Raji (cell line): ENCODE data around the gene EHD1.

Source experiments
- POLR2A ChIP-seq: IDR thresholded peaks from 2 replicates; pipeline ENCODE4 v1.6.1; 2011; ENCODE audit warnings: low read depth, low read length, control low read depth; ENCODE audit not compliant: insufficient read depth

EHD1 gene

GRCh38 chr11:64914123-64914522 is 35.7 kb upstream of the EHD1 start:
- TF ChIP-seq POLR2A, result no peak

- TF ChIP-seq POLR2A, result no peak
Observed at GRCh38 chr11:64913171-64913727, 34.8 kb upstream of the EHD1 start.

GRCh38 chr11:64911689-64912088 is 33.3 kb upstream of the EHD1 start:
- no peak for TF ChIP-seq POLR2A

- no peak for TF ChIP-seq POLR2A
Observed at GRCh38 chr11:64911142-64911541, 32.7 kb upstream of the EHD1 start.

- no peak for TF ChIP-seq POLR2A
Observed at GRCh38 chr11:64910451-64911093, 32.2 kb upstream of the EHD1 start.

- TF ChIP-seq POLR2A, result no peak
Observed at GRCh38 chr11:64909653-64910343, 31.4 kb upstream of the EHD1 start.

GRCh38 chr11:64908766-64909165 is 30.3 kb upstream of the EHD1 start:
- TF ChIP-seq POLR2A, result no peak

- TF ChIP-seq POLR2A, result no peak
Observed at GRCh38 chr11:64906314-64906635, 27.9 kb upstream of the EHD1 start.

- TF ChIP-seq POLR2A, result no peak
Observed at GRCh38 chr11:64905516-64906313, 27.3 kb upstream of the EHD1 start.

- TF ChIP-seq POLR2A, result no peak
Observed at GRCh38 chr11:64903291-64903833, 24.9 kb upstream of the EHD1 start.

GRCh38 chr11:64902102-64902900 is 23.9 kb upstream of the EHD1 start:
- no peak for TF ChIP-seq POLR2A

GRCh38 chr11:64900774-64901173 is 22.4 kb upstream of the EHD1 start:
- no peak for TF ChIP-seq POLR2A

GRCh38 chr11:64900263-64900678 is 21.9 kb upstream of the EHD1 start:
- TF ChIP-seq POLR2A, result no peak

GRCh38 chr11:64898541-64898940 is 20.1 kb upstream of the EHD1 start:
- no peak for TF ChIP-seq POLR2A

- TF ChIP-seq POLR2A, result no peak
Observed at GRCh38 chr11:64898076-64898445, 19.6 kb upstream of the EHD1 start.
